Endothelial cell of umbilical vein (primary cell): ENCODE measurements around the gene BMPR1A. TPM values are rescaled to one million over a fixed set of nuclear protein-coding genes. Genes with fewer than 3 reads are reported as not detected.

Source experiments
- BruUV-seq: library from RNA; stranded (reverse); fragments of 400-500 nt; replicated peaks from 2 replicates; lab custom pipeline; 2021; lab: Mats Ljungman, UMichigan
- CTCF ChIA-PET: fragments of 300-600, 350-600 bp; sonication (Branson Sonifier 250); formaldehyde crosslinking; loops from one replicate; lab custom pipeline; 2021; ENCODE audit warnings: antibody characterized with exemption, inconsistent platforms; lab: Charles Lee
- POLR2A ChIA-PET: fragments of 300-600, 350-600 bp; sonication (Branson Sonifier 250); formaldehyde crosslinking; loops from one replicate; lab custom pipeline; 2021; ENCODE audit warnings: antibody characterized with exemption, inconsistent platforms; lab: Charles Lee
- DNase-seq: peaks from one replicate; pipeline ENCODE4 v3.0.0-alpha.2; 2011; ENCODE audit warnings: low read depth, low spot score
- FAIRE-seq: peaks from 2 replicates; lab custom pipeline; 2011; peaks lifted over from hg19 to GRCh38; lab: Jason Lieb, UNC
- H2AFZ ChIP-seq: 2 replicates; pipeline ENCODE4 v1.6.0; 2012; ENCODE audit warnings: low read depth, low read length, control low read depth, inconsistent platforms
- H3K27ac ChIP-seq: 2 replicates; pipeline ENCODE4 v1.5.1; 2011; ENCODE audit warnings: low read depth, mild to moderate bottlenecking, control low read depth, low read length, moderate library complexity; ENCODE audit not compliant: insufficient read depth
- H3K27me3 ChIP-seq, 2 experiments: 2 replicates each; pipeline versions ENCODE4 v1.6.0 to v1.6.1; 2011; ENCODE audit warnings: low read length in 2 of 2, mixed read lengths in 1 of 2; ENCODE audit not compliant: control insufficient read depth in 2 of 2, insufficient read depth in 2 of 2
- H3K36me3 ChIP-seq, 2 experiments: 2 replicates in 1 of 2; 3 replicates in 1 of 2; pipeline ENCODE4 v1.5.1; 2011; ENCODE audit warnings: low read length in 2 of 2, mild to moderate bottlenecking in 1 of 2, moderate library complexity in 1 of 2; ENCODE audit not compliant: control insufficient read depth in 2 of 2, insufficient read depth in 2 of 2; ENCODE audit errors: extremely low read depth in 1 of 2
- H3K4me1 ChIP-seq: 3 replicates; pipeline ENCODE4 v1.5.1; 2011; ENCODE audit warnings: mild to moderate bottlenecking, low read length; ENCODE audit not compliant: control insufficient read depth, insufficient read depth; ENCODE audit errors: extremely low read depth
- H3K4me2 ChIP-seq: 2 replicates; pipeline ENCODE4 v1.6.1; 2011; ENCODE audit warnings: low read length, control low read depth, mixed read lengths; ENCODE audit not compliant: insufficient read depth
- H3K4me3 ChIP-seq, 3 experiments: fragments of 200-600 bp in 1 of 3; sonication (generic), shearing (Covaris generic) in 1 of 3; replicated peaks in 1 of 3; 2 replicates each; pipeline ENCODE4 v1.5.1; 2011 to 2016; ENCODE audit warnings: control low read depth in 3 of 3, low read length in 3 of 3, mild to moderate bottlenecking in 2 of 3, inconsistent platforms in 1 of 3, low read depth in 1 of 3, moderate library complexity in 1 of 3; ENCODE audit not compliant: insufficient read depth in 1 of 3
- H3K79me2 ChIP-seq: 2 replicates; pipeline ENCODE4 v1.6.0; 2012; ENCODE audit warnings: low read length, inconsistent platforms; ENCODE audit not compliant: control insufficient read depth, insufficient read depth
- H3K9ac ChIP-seq: replicated peaks from 2 replicates; pipeline ENCODE3; 2011; ENCODE audit warnings: low read length, control low read depth; ENCODE audit not compliant: insufficient read depth; ENCODE audit errors: extremely low read depth
- H3K9me1 ChIP-seq: replicated peaks from 3 replicates; pipeline ENCODE4 v1.6.0; 2011; ENCODE audit warnings: mild to moderate bottlenecking, low read length; ENCODE audit not compliant: control insufficient read depth, insufficient read depth; ENCODE audit errors: extremely low read depth
- H3K9me3 ChIP-seq: replicated peaks from 2 replicates; pipeline ENCODE4 v1.5.1; 2012; ENCODE audit warnings: low read length, inconsistent platforms; ENCODE audit not compliant: control insufficient read depth, insufficient read depth
- H4K20me1 ChIP-seq: replicated peaks from 2 replicates; pipeline ENCODE3; 2011; ENCODE audit warnings: mild to moderate bottlenecking, low read length; ENCODE audit not compliant: control insufficient read depth, insufficient read depth; ENCODE audit errors: extremely low read depth
- CTCF ChIP-seq, 2 donors: IDR thresholded peaks; 1 replicate in 1 of 2; 2 replicates in 1 of 2; pipeline ENCODE4 v1.5.1; 2011; ENCODE audit warnings: low read length in 2 of 2, mild to moderate bottlenecking in 2 of 2, moderate library complexity in 2 of 2, control low read depth in 1 of 2, inconsistent platforms in 1 of 2, low read depth in 1 of 2; ENCODE audit not compliant: insufficient read depth in 1 of 2; ENCODE audit errors: extremely low read depth in 1 of 2
- EZH2 ChIP-seq: IDR thresholded peaks from 2 replicates; pipeline ENCODE4 v1.6.1; 2012; ENCODE audit warnings: borderline replicate concordance, low read depth, mild to moderate bottlenecking, moderate library complexity, low read length, inconsistent platforms; ENCODE audit not compliant: severe bottlenecking
- FOS ChIP-seq: IDR thresholded peaks from 2 replicates; pipeline ENCODE4 v1.6.1; 2011; ENCODE audit warnings: mild to moderate bottlenecking, low read length, moderate library complexity, borderline replicate concordance; ENCODE audit not compliant: insufficient read depth
- GATA2 ChIP-seq: IDR thresholded peaks from 2 replicates; pipeline ENCODE4 v1.7.0; 2011; ENCODE audit warnings: low read depth, mild to moderate bottlenecking, moderate library complexity, mixed read lengths, low read length; ENCODE audit not compliant: insufficient read length, insufficient read depth
- JUN ChIP-seq: IDR thresholded peaks from 2 replicates; pipeline ENCODE4 v1.6.1; 2011; ENCODE audit warnings: borderline replicate concordance, low read depth; ENCODE audit not compliant: insufficient read length, insufficient read depth
- MAX ChIP-seq: IDR thresholded peaks from 2 replicates; pipeline ENCODE4 v1.6.1; 2011; ENCODE audit not compliant: insufficient read depth, insufficient read length
- MYC ChIP-seq: IDR thresholded peaks from one replicate; pipeline ENCODE4 v1.6.1; 2011; ENCODE audit warnings: mild to moderate bottlenecking, low read depth, low read length
- POLR2A ChIP-seq: IDR thresholded peaks from 2 replicates; pipeline ENCODE4 v1.6.1; 2012; ENCODE audit warnings: low read depth, mild to moderate bottlenecking, control low read depth, low read length
- POLR2AphosphoS5 ChIP-seq: IDR thresholded peaks from 2 replicates; pipeline ENCODE4 v1.6.1; 2012; ENCODE audit warnings: low read depth, mild to moderate bottlenecking, control low read depth, low read length, moderate library complexity; ENCODE audit not compliant: insufficient read depth
- dilution Hi-C: fragments of 300-500 bp; cut with MboI; formaldehyde crosslinking; loops from one replicate; pipeline ENCODE4 v1.15.0; 2019; ENCODE audit warnings: low sequenced_read_pairs; ENCODE audit not compliant: extremely low pct_ligation_motif_present
- intact Hi-C: fragments of 100-400 bp; cut with micrococcal nuclease; formaldehyde crosslinking; loops from one replicate; pipeline ENCODE4 v1.10.0; 2022
- polyA plus RNA-seq, 4 experiments: library from polyadenylated mRNA; depleted of rRNA in 3 of 4; stranded (reverse) in 3 of 4; unstranded in 1 of 4; fragments of >200 nt; gene quantifications; 2 replicates each; pipeline versions ENCODE4 v1.2.1 to v1.2.3, GENCODE V29; 2011 to 2012; ENCODE audit warnings: missing spikeins in 1 of 4
- small RNA-seq: library from RNA; depleted of rRNA; stranded (forward); fragments of <200 nt; gene quantifications from one replicate; pipeline ENCODE3, GENCODE V24; 2012; ENCODE audit warnings: low replicate concordance, low read depth; ENCODE audit not compliant: insufficient read depth, insufficient read length
- total RNA-seq: library from RNA; stranded (reverse); gene quantifications from 2 replicates; pipeline ENCODE4 v1.2.3, GENCODE V29; 2021

Gene BMPR1A
- total and polyA plus RNA-seq, 2 donors (not counting 3 experiments of a cell fraction or from before 2014, with no cell fraction given): not detected

- Histone ChIP-seq H2AFZ (no peak overlapping the region), H3K4me3 (no peak overlapping the region), H3K4me2 (no peak overlapping the region), H3K27me3 (peaks cover 2 to 3% of the 10 kb centered on the region in 2 experiments), H3K4me1 (no peaks in the 10 kb centered on the region), H3K9me1 (no peaks in the 10 kb centered on the region), H3K9ac (no peak overlapping the region), H3K9me3 (no peaks in the 10 kb centered on the region), H3K36me3 (no peaks in the 10 kb centered on the region), H3K79me2 (no peaks in the 10 kb centered on the region), H3K27ac (no peak overlapping the region), H4K20me1 (no peaks in the 10 kb centered on the region)
- dilution Hi-C loops (no loop called here), intact Hi-C loops (no loop called here)
- DNase-seq (no peak), FAIRE-seq (no peak)
- ChIA-PET POLR2A (no interaction called here), CTCF (interaction anchor here (1.1 kb wide), 1 partner anchor 11 kb away, joined by 4 read pairs; no protein-coding TSS in a partner anchor)
- no TSS peak for BruUV-seq
- TF ChIP-seq POLR2AphosphoS5 (no peak), EZH2 (no peak), CTCF (IDR thresholded peaks at IDR 0.05; ENCODE audit: extremely low read depth in 1 of 2, insufficient read depth in 1 of 2, low read depth in 1 of 2, low read length in 2 of 2) (no peak), GATA2 (no peak), JUN (no peak), POLR2A (no peak), FOS (no peak), MAX (no peak), MYC (no peak)
These were observed 225.3 kb downstream of the BMPR1A start for GRCh38 chr10:86981716-86982115.

Small RNA genes lying within 50 kb of the gene (small RNA-seq; reads per million reads assigned to genes)
- gene RNU1-19P: not detected

Other genes with a start within 250 kb of the BMPR1A start
- gene WAPL, start 234.8 kb upstream of the BMPR1A start, total RNA-seq: 35.1 and 35.3 TPM in 2 replicates
- gene WAPL, start 234.8 kb upstream of the BMPR1A start, polyA plus RNA-seq: 6.4 and 9.2 TPM in 2 replicates
- gene OPN4, start 102.1 kb upstream of the BMPR1A start, total RNA-seq: not detected in 2 replicates
- gene OPN4, start 102.1 kb upstream of the BMPR1A start, polyA plus RNA-seq: not detected in 2 replicates
- not detected in 2 replicates for gene LDB3, start 88.1 kb upstream of the BMPR1A start, total RNA-seq
- not detected in 2 replicates for gene LDB3, start 88.1 kb upstream of the BMPR1A start, polyA plus RNA-seq
- 169 TPM in 2 replicates for gene MMRN2, start 201.0 kb downstream of the BMPR1A start, total RNA-seq
- gene MMRN2, start 201.0 kb downstream of the BMPR1A start, polyA plus RNA-seq: 143 and 154 TPM in 2 replicates
- 30.5 and 31.4 TPM in 2 replicates for gene SNCG, start 202.0 kb downstream of the BMPR1A start, total RNA-seq
- 50.6 and 60.8 TPM in 2 replicates for gene SNCG, start 202.0 kb downstream of the BMPR1A start, polyA plus RNA-seq
- 2.8 and 4.4 TPM in 2 replicates for gene ADIRF, start 211.9 kb downstream of the BMPR1A start, total RNA-seq
- 3.7 and 10.9 TPM in 2 replicates for gene ADIRF, start 211.9 kb downstream of the BMPR1A start, polyA plus RNA-seq